Neural progenitor cell (in vitro differentiated cells): Measurements from ENCODE around the gene CKB. TPM values are rescaled to one million over a fixed set of nuclear protein-coding genes. Genes with fewer than 3 reads are reported as not detected.
"Not testable (repeated sequence)": the region's sequence is repeated elsewhere in the genome, so short reads cannot be mapped to it uniquely, and the experiment has no call there.

Experiments
- DNase-seq: peaks from one replicate; pipeline ENCODE4 v3.0.0-alpha.2; 2016; ENCODE audit warnings: low spot score
- H2AFZ ChIP-seq: fragments of 200-600 bp; sonication (generic); replicated peaks from 2 replicates; pipeline ENCODE4 v1.6.1; 2016; ENCODE audit warnings: antibody characterized with exemption
- H3F3A ChIP-seq: fragments of 200-600 bp; sonication (generic); 2 replicates; pipeline ENCODE4 v1.6.1; 2016; ENCODE audit warnings: antibody characterized with exemption, low read depth
- H3K27ac ChIP-seq: fragments of 200-600 bp; sonication (generic); 2 replicates; pipeline ENCODE4 v1.5.1; 2016; ENCODE audit warnings: mild to moderate bottlenecking
- H3K27me3 ChIP-seq: fragments of 200-600 bp; sonication (generic); 2 replicates; pipeline ENCODE4 v1.6.1; 2016; ENCODE audit warnings: mild to moderate bottlenecking, moderate library complexity
- H3K36me3 ChIP-seq: fragments of 200-600 bp; sonication (generic); 2 replicates; pipeline ENCODE4 v1.5.1; 2016
- H3K4me1 ChIP-seq: fragments of 200-600 bp; sonication (generic); 2 replicates; pipeline ENCODE4 v1.6.1; 2016; ENCODE audit warnings: mixed run types
- H3K4me2 ChIP-seq: fragments of 200-600 bp; sonication (generic); 2 replicates; pipeline ENCODE4 v1.6.1; 2016
- H3K4me3 ChIP-seq: fragments of 200-600 bp; sonication (generic); 2 replicates; pipeline ENCODE4 v1.5.1; 2016
- H3K79me2 ChIP-seq: fragments of 200-600 bp; sonication (generic); 2 replicates; pipeline ENCODE4 v1.6.1; 2016; ENCODE audit warnings: low read depth
- H3K9ac ChIP-seq: fragments of 200-600 bp; sonication (generic); 2 replicates; pipeline ENCODE4 v1.6.1; 2016
- H3K9me3 ChIP-seq: fragments of 200-600 bp; sonication (generic); 2 replicates; pipeline ENCODE4 v1.5.1; 2016; ENCODE audit warnings: low read depth
- H4K20me1 ChIP-seq: fragments of 200-600 bp; sonication (generic); 2 replicates; pipeline ENCODE4 v1.6.1; 2016; ENCODE audit warnings: low read depth
- H3K27ac Mint-ChIP-seq: 3 replicates; pipeline ENCODE4 v1.8.0; 2021; ENCODE audit warnings: mixed read lengths
- H3K27me3 Mint-ChIP-seq: 2 replicates; pipeline ENCODE4 v1.8.0; 2022; ENCODE audit warnings: low read depth, mild to moderate bottlenecking, inconsistent platforms, moderate library complexity, mixed read lengths; ENCODE audit not compliant: insufficient read depth
- H3K36me3 Mint-ChIP-seq: 3 replicates; pipeline ENCODE4 v1.8.0; 2021; ENCODE audit warnings: mixed read lengths
- H3K4me1 Mint-ChIP-seq: 3 replicates; pipeline ENCODE4 v1.8.0; 2021; ENCODE audit warnings: mixed read lengths
- H3K4me3 Mint-ChIP-seq: 3 replicates; pipeline ENCODE4 v1.8.0; 2021; ENCODE audit warnings: mild to moderate bottlenecking, moderate library complexity, mixed read lengths
- H3K9me3 Mint-ChIP-seq: 3 replicates; pipeline ENCODE4 v1.8.0; 2020; ENCODE audit warnings: mixed read lengths
- CTCF ChIP-seq: fragments of 200-600 bp; sonication (generic); IDR thresholded peaks from 2 replicates; pipeline ENCODE4 v1.5.1; 2017; ENCODE audit warnings: antibody characterized with exemption, mild to moderate bottlenecking
- EZH2 ChIP-seq: fragments of 200-600 bp; sonication (generic); IDR thresholded peaks from 2 replicates; pipeline ENCODE4 v1.6.1; 2017; ENCODE audit warnings: antibody characterized with exemption, mild to moderate bottlenecking, moderate library complexity
- EZH2phosphoT487 ChIP-seq: fragments of 200-600 bp; sonication (generic); IDR thresholded peaks from 2 replicates; pipeline ENCODE4 v1.6.1; 2017; ENCODE audit warnings: antibody characterized with exemption
- total RNA-seq: library from RNA; depleted of rRNA; stranded (reverse); fragments of >200 nt; gene quantifications from 2 replicates; pipeline ENCODE4 v1.2.3, GENCODE V29; 2015; ENCODE audit warnings: low replicate concordance

Gene CKB
- total RNA-seq, 1 donor from 2014 or later, result 54.2 TPM

- H3K27me3 Mint-ChIP-seq, result peaks cover 11% of the 10 kb centered on the region
- Histone ChIP-seq H3K4me2 (no peak overlapping the region), H3K36me3 (no peaks in the 10 kb centered on the region), H3K27me3 (peaks cover 31% of the 10 kb centered on the region), H3K4me1 (peaks cover 28% of the 10 kb centered on the region), H3K4me3 (no peak overlapping the region), H4K20me1 (peaks cover 31% of the 10 kb centered on the region), H3K27ac (no peak overlapping the region), H3F3A (peaks cover 23% of the 10 kb centered on the region), H2AFZ (no peak overlapping the region), H3K79me2 (peaks cover 27% of the 10 kb centered on the region), H3K9ac (no peak overlapping the region), H3K9me3 (no peaks in the 10 kb centered on the region)
- TF ChIP-seq EZH2phosphoT487 (no peak), EZH2 (no peak), CTCF (no peak)
- no peak for DNase-seq
- no peaks in the 10 kb centered on the region for H3K36me3 Mint-ChIP-seq
- peak overlapping the region; percentile 50 for H3K27ac Mint-ChIP-seq
- H3K4me3 Mint-ChIP-seq, result no peak overlapping the region
- no peaks in the 10 kb centered on the region for H3K9me3 Mint-ChIP-seq
- peaks cover 51% of the 10 kb centered on the region for H3K4me1 Mint-ChIP-seq
These were observed 3.8 kb upstream of the CKB start for GRCh38 chr14:103526247-103526913.

- H3K79me2 ChIP-seq, result peaks cover 26% of the 10 kb centered on the region
- H3K27ac ChIP-seq, H3K9me3 ChIP-seq, H3K4me3 ChIP-seq, H3K4me2 ChIP-seq, H3K9me3 Mint-ChIP-seq, H3K36me3 ChIP-seq, H3K9ac ChIP-seq, DNase-seq, H2AFZ ChIP-seq, H3K36me3 Mint-ChIP-seq: not testable (repeated sequence)
- H3K27me3 Mint-ChIP-seq, result peaks cover 11% of the 10 kb centered on the region
- peaks cover 29% of the 10 kb centered on the region for H3K4me1 ChIP-seq
- H3K27ac Mint-ChIP-seq, result peak overlapping the region; percentile 50
- peaks cover 31% of the 10 kb centered on the region for H4K20me1 ChIP-seq
- H3K4me3 Mint-ChIP-seq, result peak overlapping the region; percentile 63
- peaks cover 33% of the 10 kb centered on the region for H3K27me3 ChIP-seq
- H3K4me1 Mint-ChIP-seq, result peaks cover 51% of the 10 kb centered on the region
- H3F3A ChIP-seq, result peaks cover 30% of the 10 kb centered on the region
These were observed 3.0 kb upstream of the CKB start for GRCh38 chr14:103525430-103526246.

- H3K36me3 Mint-ChIP-seq, result peaks cover 5% of the 10 kb centered on the region
- H2AFZ ChIP-seq, result no peak overlapping the region
- peaks cover 33% of the 10 kb centered on the region for H3K27me3 ChIP-seq
- peaks cover 31% of the 10 kb centered on the region for H4K20me1 ChIP-seq
- H3K79me2 ChIP-seq, result peaks cover 12% of the 10 kb centered on the region
- H3K27me3 Mint-ChIP-seq, result peaks cover 8% of the 10 kb centered on the region
- H3K4me3 Mint-ChIP-seq, result peak overlapping the region; percentile 79
- H3K4me1 Mint-ChIP-seq, result peaks cover 51% of the 10 kb centered on the region
- no peak for DNase-seq
- no peaks in the 10 kb centered on the region for H3K9me3 ChIP-seq
- H3K4me2 ChIP-seq, result no peak overlapping the region
- peak overlapping the region; percentile 63 for H3K27ac Mint-ChIP-seq
- H3K27ac ChIP-seq, result no peak overlapping the region
- no peak overlapping the region for H3K4me3 ChIP-seq
- H3F3A ChIP-seq, result peaks cover 44% of the 10 kb centered on the region
- TF ChIP-seq CTCF (peak; percentile 20), EZH2 (no peak)
- H3K4me1 ChIP-seq, result peaks cover 32% of the 10 kb centered on the region
- H3K9ac ChIP-seq, result no peak overlapping the region
- no peaks in the 10 kb centered on the region for H3K9me3 Mint-ChIP-seq
- no peaks in the 10 kb centered on the region for H3K36me3 ChIP-seq
These were observed 1.6 kb upstream of the CKB start for GRCh38 chr14:103524002-103524935.
